GM12878 (cell line): ENCODE measurements around the gene ALAS1. TPM values are rescaled to one million over a fixed set of nuclear protein-coding genes. Genes with fewer than 3 reads are reported as not detected.

Experiments used
- ATAC-seq: fragments of 200-7000 bp; cut with Tn5 transposase; 3 replicates; pipeline ENCODE4 v1.9.1; 2020; ENCODE audit warnings: mild to moderate bottlenecking, moderate library complexity
- BruUV-seq: library from RNA; stranded (reverse); fragments of 400-500 nt; replicated peaks from 2 replicates; lab custom pipeline; 2021; lab: Mats Ljungman, UMichigan
- CTCF ChIA-PET: fragments of 300-600 bp; sonication (Branson Sonifier 250); formaldehyde crosslinking; extraction: SDS; loops from one replicate; lab custom pipeline; 2021; ENCODE audit warnings: inconsistent platforms; lab: Yijun Ruan, JAX
- POLR2A ChIA-PET: fragments of 350-600 bp; formaldehyde crosslinking; extraction: SDS; loops from one replicate; lab custom pipeline; 2021; ENCODE audit warnings: inconsistent platforms; lab: Charles Lee
- RAD21 ChIA-PET: fragments of 300-600 bp; sonication (Branson Sonifier 250); formaldehyde crosslinking; loops from one replicate; lab custom pipeline; 2023; ENCODE audit warnings: antibody characterized with exemption; ENCODE audit not compliant: unreplicated experiment; lab: Charles Lee
- SMC1A ChIA-PET: fragments of 300-600 bp; sonication (Branson Sonifier 250); formaldehyde crosslinking; loops from one replicate; lab custom pipeline; 2023; ENCODE audit not compliant: unreplicated experiment, uncharacterized antibody; lab: Charles Lee
- DNase-seq: peaks from one replicate; pipeline ENCODE4 v3.0.0-alpha.2; 2011; ENCODE audit warnings: low read depth, low spot score
- FAIRE-seq: peaks from 3 replicates; lab custom pipeline; 2011; peaks lifted over from hg19 to GRCh38; lab: Jason Lieb, UNC
- H2AFZ ChIP-seq: 2 replicates; pipeline ENCODE4 v1.6.0; 2011; ENCODE audit warnings: low read depth, low read length, control low read depth; ENCODE audit not compliant: control insufficient read depth
- H3K27ac ChIP-seq: 2 replicates; pipeline ENCODE4 v1.5.1; 2011; ENCODE audit warnings: control low read depth; ENCODE audit not compliant: control insufficient read depth, insufficient read depth
- H3K27me3 ChIP-seq, 2 experiments: replicated peaks in 1 of 2; 2 replicates each; pipeline versions ENCODE4 v1.6.0 to v1.6.1; 2011; ENCODE audit warnings: low read length in 1 of 2; ENCODE audit not compliant: control insufficient read depth in 2 of 2, insufficient read depth in 2 of 2
- H3K36me3 ChIP-seq, 2 experiments: 2 replicates each; pipeline ENCODE4 v1.5.1; 2011; ENCODE audit warnings: low read length in 1 of 2; ENCODE audit not compliant: control insufficient read depth in 2 of 2, insufficient read depth in 2 of 2
- H3K4me1 ChIP-seq: 2 replicates; pipeline ENCODE4 v1.6.1; 2011; ENCODE audit warnings: mild to moderate bottlenecking, low read length, moderate library complexity, mixed read lengths; ENCODE audit not compliant: control insufficient read depth, insufficient read depth
- H3K4me2 ChIP-seq: 2 replicates; pipeline ENCODE4 v1.6.0; 2011; ENCODE audit warnings: control low read depth; ENCODE audit not compliant: control insufficient read depth, insufficient read depth
- H3K4me3 ChIP-seq: fragments of 200-600 bp; sonication (generic); 2 replicates; pipeline ENCODE4 v1.5.1; 2016
- H3K79me2 ChIP-seq: 2 replicates; pipeline ENCODE4 v1.6.0; 2011; ENCODE audit warnings: low read length; ENCODE audit not compliant: control insufficient read depth, insufficient read depth
- H3K9ac ChIP-seq: 2 replicates; pipeline ENCODE4 v1.8.0; 2011; ENCODE audit warnings: low read length, control low read depth, mixed read lengths; ENCODE audit not compliant: control insufficient read depth, insufficient read depth
- H3K9me3 ChIP-seq: replicated peaks from 3 replicates; pipeline ENCODE4 v1.5.1; 2011; ENCODE audit warnings: mild to moderate bottlenecking, low read length; ENCODE audit not compliant: control insufficient read depth, insufficient read depth
- H4K20me1 ChIP-seq: 2 replicates; pipeline ENCODE4 v1.6.0; 2011; ENCODE audit not compliant: control insufficient read depth, insufficient read depth
- CHD4 ChIP-seq: fragments of 200-600 bp; sonication (generic); IDR thresholded peaks from 2 replicates; pipeline ENCODE4 v1.6.1; 2016; ENCODE audit warnings: mild to moderate bottlenecking
- EED ChIP-seq: sonication (generic); IDR thresholded peaks from 2 replicates; pipeline ENCODE4 v1.6.1; 2016; ENCODE audit warnings: antibody characterized with exemption, low read depth
- EGR1 ChIP-seq, 2 experiments: IDR thresholded peaks; 1 replicate in 1 of 2; 2 replicates in 1 of 2; pipeline ENCODE4 v1.6.1; 2011 to 2012; ENCODE audit warnings: low read depth in 2 of 2, low read length in 2 of 2, borderline replicate concordance in 1 of 2, mild to moderate bottlenecking in 1 of 2, moderate library complexity in 1 of 2
- ELK1 ChIP-seq: IDR thresholded peaks from 2 replicates; pipeline ENCODE4 v1.6.1; 2012; ENCODE audit warnings: low read depth, low read length, improper control_type of control experiment
- HSF1 ChIP-seq: fragments of 150-350 bp; IDR thresholded peaks from 2 replicates; pipeline ENCODE4 v1.6.1; 2014; ENCODE audit warnings: mild to moderate bottlenecking, low read depth, low read length
- IKZF1 ChIP-seq: fragments of 450-650 bp; conservative IDR thresholded peaks from 2 replicates; pipeline ENCODE4 v1.6.1; 2017; ENCODE audit warnings: antibody characterized with exemption, mild to moderate bottlenecking
- IRF3 ChIP-seq: fragments of 450-650 bp; IDR thresholded peaks from 2 replicates; pipeline ENCODE4 v1.6.1; 2014; ENCODE audit warnings: mild to moderate bottlenecking
- KLF5 ChIP-seq: fragments of 450-650 bp; IDR thresholded peaks from 2 replicates; pipeline ENCODE4 v1.6.1; 2014; ENCODE audit warnings: mild to moderate bottlenecking; ENCODE audit not compliant: partially characterized antibody
- NR2C1 ChIP-seq: fragments of 450-650 bp; IDR thresholded peaks from 2 replicates; pipeline ENCODE4 v1.6.1; 2017; ENCODE audit warnings: antibody characterized with exemption, mild to moderate bottlenecking, moderate library complexity
- NR2C2 ChIP-seq: IDR thresholded peaks from 2 replicates; pipeline ENCODE4 v1.6.1; 2011; ENCODE audit warnings: borderline replicate concordance, low read depth; ENCODE audit not compliant: control insufficient read depth, insufficient read length
- POLR2AphosphoS2 ChIP-seq: IDR thresholded peaks from 2 replicates; pipeline ENCODE4 v1.6.1; 2011; ENCODE audit warnings: low read depth, mild to moderate bottlenecking, low read length, improper control_type of control experiment, moderate library complexity
- POU2F2 ChIP-seq: IDR thresholded peaks from 3 replicates; pipeline ENCODE4 v1.6.1; 2011; ENCODE audit warnings: low read depth, mild to moderate bottlenecking, low read length, borderline replicate concordance
- RAD21 ChIP-seq: IDR thresholded peaks from 2 replicates; pipeline ENCODE4 v1.6.1; 2011; ENCODE audit warnings: mild to moderate bottlenecking, low read depth, low read length, moderate library complexity; ENCODE audit not compliant: insufficient read depth
- SMAD5 ChIP-seq: IDR thresholded peaks from 2 replicates; pipeline ENCODE4 v1.6.1; 2016; ENCODE audit warnings: antibody characterized with exemption, low read depth
- ZNF687 ChIP-seq: fragments of 450-650 bp; IDR thresholded peaks from 2 replicates; pipeline ENCODE4 v1.6.1; 2017; ENCODE audit warnings: mild to moderate bottlenecking, moderate library complexity
- WGBS: methylation state at CpG from one replicate; pipeline ENCODE4 v1.1.6; 2016; ENCODE audit warnings: low lambda C conversion rate; ENCODE audit not compliant: insufficient replicate concordance, insufficient coverage; ENCODE audit errors: missing lambda C conversion rate; 5-methylcytosine and 5-hydroxymethylcytosine counted together
- in situ Hi-C: fragments of 300-500 bp; cut with MboI; formaldehyde crosslinking; loops from 9 replicates; pipeline ENCODE4 v1.14.3; 2018; ENCODE audit warnings: mixed read lengths
- intact Hi-C: fragments of 100-400 bp; cut with micrococcal nuclease; formaldehyde crosslinking; loops from one replicate; pipeline ENCODE4 v1.14.2; 2022; ENCODE audit not compliant: unreplicated experiment
- polyA plus RNA-seq, 11 experiments: library from polyadenylated mRNA; depleted of rRNA in 4 of 11; unstranded in 6 of 11; stranded (reverse) in 5 of 11; fragments of >200 nt; fragmentation: Nextera tagmentation in 4 of 11; fragmentation: Illumina TruSeq in 1 of 11; extraction: Ambion mirVana in 4 of 11; extraction: Trizol in 1 of 11; gene quantifications; 1 replicate in 1 of 11; 2 replicates in 10 of 11; pipeline versions ENCODE4 v1.2.1 to v1.2.3, GENCODE V29; 2011 to 2016; ENCODE audit warnings: inconsistent platforms in 2 of 11, missing spikeins in 2 of 11, low read depth in 1 of 11
- total RNA-seq, 4 experiments: library from RNA; depleted of rRNA in 3 of 4; stranded (reverse); fragments of >200 nt in 3 of 4; fragmentation: Illumina TruSeq in 1 of 4; extraction: Trizol in 1 of 4; gene quantifications; 2 replicates each; pipeline versions ENCODE4 v1.2.1 to v1.2.3, GENCODE V29; 2013 to 2021

The ALAS1 gene
- total and polyA plus RNA-seq, 10 of the 15 experiments (the other 5 are each of a cell fraction or from before 2014, with no cell fraction given), result 69.9 to 115 (median 94.1) TPM

GRCh38 chr3:52257911-52258310, 60.0 kb downstream of the ALAS1 start:
- Histone ChIP-seq H2AFZ (no peak overlapping the region), H3K27me3 (no peaks in the 10 kb centered on the region), H3K4me3 (no peak overlapping the region), H3K79me2 (peaks cover 5% of the 10 kb centered on the region), H3K36me3 (peaks cover 32 to 48% of the 10 kb centered on the region in 2 experiments), H3K27ac (no peak overlapping the region), H3K9ac (no peak overlapping the region), H3K4me1 (peaks cover 19% of the 10 kb centered on the region), H4K20me1 (no peaks in the 10 kb centered on the region), H3K4me2 (no peak overlapping the region), H3K9me3 (no peaks in the 10 kb centered on the region)
- FAIRE-seq (no peak), DNase-seq (no peak), ATAC-seq (no peak)
- intact Hi-C loops (no loop called here), in situ Hi-C loops (no loop called here)
- ChIA-PET SMC1A (interaction anchor here (1.9 kb wide), 1 partner anchor 7 kb away, joined by 5 read pairs; no protein-coding TSS in a partner anchor), RAD21 (no interaction called here), POLR2A (no interaction called here), CTCF (interaction anchor here (1.0 kb wide), 1 partner anchor 14 kb away, joined by 5 read pairs; no protein-coding TSS in a partner anchor)
- 64% methylated on average over 4 of the region's 4 CpGs for WGBS
- BruUV-seq, result no TSS peak
- TF ChIP-seq IKZF1 (no peak), POU2F2 (no peak), NR2C1 (no peak), KLF5 (no peak), EED (no peak), CHD4 (no peak), EGR1 (IDR thresholded peaks at IDR 0.05; ENCODE audit: borderline replicate concordance in 1 of 2, low read depth in 2 of 2, low read length in 2 of 2) (no peak), POLR2AphosphoS2 (no peak), HSF1 (no peak), NR2C2 (no peak), IRF3 (no peak), ZNF687 (no peak), SMAD5 (no peak), ELK1 (no peak), RAD21 (no peak)
